Measurements from ENCODE around the gene MYH16.
"Not testable (repeated sequence)": the region's sequence is repeated elsewhere in the genome, so short reads cannot be mapped to it uniquely, and the experiment has no call there.

The MYH16 gene

DNA sequence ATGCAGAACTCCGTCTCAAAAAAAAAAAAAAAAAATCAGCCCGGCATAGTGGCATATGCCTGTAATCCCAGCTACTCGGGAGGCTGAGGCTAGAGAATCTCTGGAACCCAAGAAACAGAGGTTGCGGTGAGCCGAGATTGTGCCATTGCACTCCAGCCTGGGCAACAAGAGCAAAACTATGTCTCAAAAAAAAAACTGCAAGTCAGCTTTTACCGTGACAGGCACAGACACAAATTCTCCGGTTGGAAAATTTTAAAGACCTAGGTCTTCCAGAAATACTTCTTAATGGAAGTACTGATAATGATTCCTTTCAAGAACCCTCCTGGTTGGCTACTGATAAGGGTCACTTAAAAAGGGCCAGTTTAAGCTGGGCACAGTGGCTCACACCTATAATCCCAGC, 82.5 kb downstream of the MYH16 start:
- DNase-seq (ENCODE audit: low read depth), result no peak

DNA sequence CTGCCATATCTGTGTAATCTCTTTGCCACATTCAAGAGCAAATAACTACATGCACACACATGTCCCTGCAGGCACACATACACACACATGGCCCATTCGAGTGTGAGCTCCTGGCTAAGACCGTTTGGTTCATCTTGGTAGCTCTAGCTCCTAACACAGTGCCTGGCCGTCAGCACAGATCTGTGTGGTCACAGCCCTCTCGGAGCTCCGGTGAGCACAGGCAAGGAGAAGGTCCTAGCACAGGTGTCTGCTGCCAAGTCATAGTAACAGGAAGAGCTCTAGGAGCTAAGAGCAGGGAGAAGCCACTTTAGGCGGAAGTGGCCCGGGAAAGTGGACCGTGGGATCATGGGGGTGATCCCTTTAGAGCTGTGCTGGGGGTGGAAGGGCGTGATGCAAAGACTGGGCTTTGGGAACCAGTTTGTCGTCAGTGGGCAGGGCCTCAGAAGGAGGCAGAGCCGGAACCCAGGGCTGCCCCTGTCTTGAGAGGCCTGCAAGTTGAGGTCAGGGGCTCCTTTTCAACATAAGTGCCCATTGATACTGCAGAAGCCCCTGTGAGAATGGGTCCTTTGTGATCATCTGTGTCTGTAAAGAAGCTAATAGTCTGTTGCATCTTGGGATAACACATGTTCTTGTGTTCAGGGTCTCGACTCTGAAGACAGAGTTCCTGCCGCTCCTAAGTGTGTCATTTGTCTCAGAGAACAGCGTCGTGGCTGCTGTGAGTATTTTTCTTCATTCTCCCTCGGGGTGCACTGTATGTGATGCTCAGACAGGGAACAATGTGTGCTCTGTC, 85.3 kb downstream of the MYH16 start:
- no peak for DNase-seq (ENCODE audit: low read depth)

DNA sequence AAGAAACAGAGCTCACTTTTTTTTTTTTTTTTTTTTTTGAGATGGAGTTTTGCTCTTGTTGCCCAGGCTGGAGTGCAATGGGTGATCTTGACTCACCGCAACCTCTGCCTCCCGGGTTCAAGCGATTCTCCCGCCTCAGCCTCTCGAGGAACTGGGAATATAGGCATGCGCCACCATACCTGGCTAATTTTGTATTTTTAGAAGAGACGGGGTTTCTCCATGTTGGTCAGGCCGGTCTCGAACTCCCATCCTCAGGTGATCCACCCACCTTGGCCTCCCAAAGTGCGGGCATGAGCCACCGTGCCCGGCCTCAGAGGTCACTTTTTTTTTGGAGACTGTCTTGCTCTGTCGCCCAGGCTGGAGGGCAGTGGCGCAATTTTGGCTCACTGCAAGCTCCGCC, 85.9 kb downstream of the MYH16 start:
- not testable (repeated sequence) for DNase-seq (ENCODE audit: low read depth)

DNA sequence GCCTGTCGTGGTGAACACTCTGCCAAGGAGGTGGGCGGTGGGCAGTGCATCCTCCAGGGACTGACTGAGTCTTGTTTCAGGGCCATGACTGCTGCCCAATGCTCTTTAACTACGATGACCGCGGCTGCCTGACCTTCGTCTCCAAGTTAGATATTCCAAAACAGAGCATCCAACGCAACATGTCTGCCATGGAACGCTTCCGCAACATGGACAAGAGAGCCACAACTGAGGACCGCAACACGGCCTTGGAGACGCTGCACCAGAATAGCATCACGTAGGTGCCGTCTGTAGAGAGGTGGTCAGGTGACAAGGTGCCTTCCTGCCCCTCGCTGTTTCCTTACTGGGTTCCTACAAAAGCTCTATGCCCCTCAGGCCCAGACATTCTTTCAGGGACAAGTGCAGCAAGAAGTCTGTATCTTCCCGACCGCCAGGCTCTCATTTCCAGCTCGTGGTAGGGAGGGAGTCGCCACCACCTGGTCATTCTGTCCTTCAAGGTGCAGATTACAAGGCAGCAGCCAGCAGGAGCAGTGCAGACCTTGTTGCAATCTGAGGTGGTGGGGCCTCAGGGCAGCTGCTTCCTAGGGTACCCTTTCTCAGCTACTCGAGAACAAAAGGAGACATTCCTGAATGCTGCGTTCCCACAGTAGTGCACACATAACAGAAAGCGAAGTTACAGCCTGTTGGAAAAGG, 87.0 kb downstream of the MYH16 start:
- no peak for DNase-seq (ENCODE audit: low read depth)

All from stimulated activated CD8-positive, alpha-beta memory T cell treated with anti-CD3 and anti-CD28 coated beads, Interleukin-15, amount 100 ng/mL, for 1 hour (primary cell).